OCI-LY1 (cell line): ENCODE data around the gene TLCD4.
"Not testable (repeated sequence)": the region's sequence is repeated elsewhere in the genome, so short reads cannot be mapped to it uniquely, and the experiment has no call there.

Source experiments
- H2AFZ ChIP-seq: fragments of 200-600 bp; sonication (generic), shearing (Covaris generic); 2 replicates; pipeline ENCODE4 v1.6.0; 2014; ENCODE audit warnings: antibody characterized with exemption, mild to moderate bottlenecking, low read length
- H3F3A ChIP-seq: fragments of 200-600 bp; sonication (generic), shearing (Covaris generic); 2 replicates; pipeline ENCODE4 v1.6.0; 2014; ENCODE audit warnings: mild to moderate bottlenecking, antibody characterized with exemption, low read length, moderate library complexity; ENCODE audit not compliant: insufficient read depth
- H3K27ac ChIP-seq: fragments of 200-600 bp; sonication (generic); 2 replicates; pipeline ENCODE4 v1.5.1; 2014; ENCODE audit warnings: low read length, mixed run types, mild to moderate bottlenecking, low read depth; ENCODE audit not compliant: poor library complexity, severe bottlenecking
- H3K27me3 ChIP-seq: fragments of 200-600 bp; sonication (generic); 2 replicates; pipeline ENCODE4 v1.6.0; 2014; ENCODE audit warnings: antibody characterized with exemption, mild to moderate bottlenecking, low read length, moderate library complexity; ENCODE audit not compliant: insufficient read depth
- H3K36me3 ChIP-seq: fragments of 200-600 bp; sonication (generic); 2 replicates; pipeline ENCODE4 v1.6.1; 2014; ENCODE audit warnings: mild to moderate bottlenecking, antibody characterized with exemption, low read length, moderate library complexity, mixed read lengths; ENCODE audit not compliant: insufficient read depth
- H3K4me1 ChIP-seq: fragments of 200-600 bp; sonication (generic); 2 replicates; pipeline ENCODE4 v1.5.1; 2014; ENCODE audit warnings: mild to moderate bottlenecking, low read length, moderate library complexity; ENCODE audit not compliant: insufficient read depth, severe bottlenecking
- H3K4me2 ChIP-seq: fragments of 200-600 bp; sonication (generic), shearing (Covaris generic); 2 replicates; pipeline ENCODE4 v1.6.1; 2014; ENCODE audit warnings: low read length
- H3K4me3 ChIP-seq: fragments of 200-600 bp; sonication (generic); 2 replicates; pipeline ENCODE4 v1.5.1; 2014; ENCODE audit warnings: low read length, low read depth, mild to moderate bottlenecking, mixed read lengths; ENCODE audit not compliant: poor library complexity, severe bottlenecking
- H3K79me2 ChIP-seq: fragments of 200-600 bp; shearing (Covaris generic); 2 replicates; pipeline ENCODE4 v1.6.1; 2016; ENCODE audit warnings: mixed run types, low read length, mixed read lengths; ENCODE audit not compliant: insufficient read depth
- H3K9ac ChIP-seq: fragments of 200-600 bp; sonication (generic), shearing (Covaris generic); 2 replicates; pipeline ENCODE4 v1.6.1; 2014; ENCODE audit warnings: mild to moderate bottlenecking, low read length, mixed read lengths
- H3K9me2 ChIP-seq: fragments of 200-600 bp; sonication (generic), shearing (Covaris generic); 2 replicates; pipeline ENCODE4 v1.6.1; 2014; ENCODE audit warnings: low read depth, mild to moderate bottlenecking, low read length, mixed read lengths
- H3K9me3 ChIP-seq: fragments of 200-600 bp; shearing (Covaris generic); 2 replicates; pipeline ENCODE4 v1.6.1; 2014; ENCODE audit warnings: low read length, mixed read lengths
- H4K20me1 ChIP-seq: fragments of 200-600 bp; sonication (generic), shearing (Covaris generic); 2 replicates; pipeline ENCODE4 v1.6.0; 2016; ENCODE audit warnings: mild to moderate bottlenecking, low read length; ENCODE audit not compliant: insufficient read depth
- EZH2 ChIP-seq: fragments of 200-600 bp; sonication (generic), shearing (Covaris generic); IDR thresholded peaks from 2 replicates; pipeline ENCODE4 v1.8.0; 2017; ENCODE audit warnings: borderline replicate concordance, mixed run types, mild to moderate bottlenecking, antibody characterized with exemption, low read length, moderate library complexity, mixed read lengths
- TF ChIP-seq, protein P1 (sequence below): fragments of 200-600 bp; sonication (generic), shearing (Covaris generic); IDR thresholded peaks from 2 replicates; pipeline ENCODE4 v1.5.1; 2017; ENCODE audit warnings: mild to moderate bottlenecking, antibody characterized with exemption, low read length, moderate library complexity, mixed read lengths

The TLCD4 gene

DNA sequence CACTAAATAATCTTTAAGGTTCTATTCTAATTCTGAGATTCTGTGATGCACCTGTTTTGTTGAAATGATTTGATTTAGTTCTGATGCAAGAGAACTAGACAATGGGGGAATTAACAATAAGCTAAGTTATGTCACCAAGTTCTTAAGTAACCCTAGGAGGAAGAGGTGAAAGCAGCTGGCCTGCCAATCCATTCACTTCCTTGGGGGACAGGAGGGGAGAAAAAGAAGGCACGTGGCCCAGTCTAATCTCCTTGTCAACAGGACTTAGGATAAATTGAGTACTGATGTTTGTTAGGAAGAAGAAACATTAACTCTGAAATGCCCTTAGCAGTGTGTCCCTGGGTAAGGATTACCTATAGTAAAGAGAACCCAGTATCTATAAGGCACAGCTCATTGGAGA, 36.9 kb downstream of the TLCD4 start:
- no peaks in the 10 kb centered on the region for H3K27me3 ChIP-seq
- H3K9ac ChIP-seq, result no peak overlapping the region
- no peaks in the 10 kb centered on the region for H4K20me1 ChIP-seq
- no peak overlapping the region for H3K27ac ChIP-seq
- no peaks in the 10 kb centered on the region for H3K9me3 ChIP-seq
- no peak for TF ChIP-seq EZH2
- TF ChIP-seq, protein P1, sequence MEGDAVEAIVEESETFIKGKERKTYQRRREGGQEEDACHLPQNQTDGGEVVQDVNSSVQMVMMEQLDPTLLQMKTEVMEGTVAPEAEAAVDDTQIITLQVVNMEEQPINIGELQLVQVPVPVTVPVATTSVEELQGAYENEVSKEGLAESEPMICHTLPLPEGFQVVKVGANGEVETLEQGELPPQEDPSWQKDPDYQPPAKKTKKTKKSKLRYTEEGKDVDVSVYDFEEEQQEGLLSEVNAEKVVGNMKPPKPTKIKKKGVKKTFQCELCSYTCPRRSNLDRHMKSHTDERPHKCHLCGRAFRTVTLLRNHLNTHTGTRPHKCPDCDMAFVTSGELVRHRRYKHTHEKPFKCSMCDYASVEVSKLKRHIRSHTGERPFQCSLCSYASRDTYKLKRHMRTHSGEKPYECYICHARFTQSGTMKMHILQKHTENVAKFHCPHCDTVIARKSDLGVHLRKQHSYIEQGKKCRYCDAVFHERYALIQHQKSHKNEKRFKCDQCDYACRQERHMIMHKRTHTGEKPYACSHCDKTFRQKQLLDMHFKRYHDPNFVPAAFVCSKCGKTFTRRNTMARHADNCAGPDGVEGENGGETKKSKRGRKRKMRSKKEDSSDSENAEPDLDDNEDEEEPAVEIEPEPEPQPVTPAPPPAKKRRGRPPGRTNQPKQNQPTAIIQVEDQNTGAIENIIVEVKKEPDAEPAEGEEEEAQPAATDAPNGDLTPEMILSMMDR, result no peak
- H3K9me2 ChIP-seq, result no peaks in the 10 kb centered on the region
- H2AFZ ChIP-seq, result no peak overlapping the region
- no peaks in the 10 kb centered on the region for H3F3A ChIP-seq
- no peak overlapping the region for H3K4me2 ChIP-seq
- H3K36me3 ChIP-seq, result no peaks in the 10 kb centered on the region
- H3K79me2 ChIP-seq, result no peaks in the 10 kb centered on the region
- H3K4me3 ChIP-seq, result no peak overlapping the region
- no peaks in the 10 kb centered on the region for H3K4me1 ChIP-seq

DNA sequence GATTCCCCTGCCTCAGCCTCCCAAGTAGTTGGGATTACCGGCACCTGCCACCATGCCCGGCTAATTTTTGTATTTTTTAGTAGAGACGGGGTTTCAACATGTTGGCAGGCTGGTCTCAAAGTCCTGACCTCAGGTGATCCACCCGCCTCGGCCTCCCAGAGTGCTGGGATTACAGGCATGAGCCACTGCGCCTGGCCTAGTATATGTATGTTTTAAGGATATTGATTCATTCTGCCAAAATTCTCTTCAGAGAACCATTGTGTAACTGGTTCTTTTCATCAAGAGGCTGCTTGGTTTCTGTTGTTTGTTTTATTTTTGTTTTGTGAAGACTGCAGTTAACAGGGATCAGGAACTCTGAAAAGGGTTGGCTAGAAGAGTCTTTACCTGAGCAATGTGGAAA, 48.4 kb downstream of the TLCD4 start:
- H3K4me2 ChIP-seq, H3K9me3 ChIP-seq, H3K4me3 ChIP-seq, H3F3A ChIP-seq, H2AFZ ChIP-seq, H4K20me1 ChIP-seq, H3K27me3 ChIP-seq, H3K9ac ChIP-seq, H3K79me2 ChIP-seq, H3K4me1 ChIP-seq, H3K36me3 ChIP-seq, H3K9me2 ChIP-seq, H3K27ac ChIP-seq: not testable (repeated sequence)
